Activated gamma-delta T cell treated with anti-CD3 and anti-CD28 coated beads, Interleukin-2, amount 50 U/mL, for 16 hours (primary cell): Measurements from ENCODE around the gene UBN1.
"Not testable (repeated sequence)": the region's sequence is repeated elsewhere in the genome, so short reads cannot be mapped to it uniquely, and the experiment has no call there.

Experiments used
- DNase-seq: peaks from one replicate; pipeline ENCODE4 v3.0.0-alpha.2; 2020; ENCODE audit warnings: low read depth

UBN1 gene

DNA sequence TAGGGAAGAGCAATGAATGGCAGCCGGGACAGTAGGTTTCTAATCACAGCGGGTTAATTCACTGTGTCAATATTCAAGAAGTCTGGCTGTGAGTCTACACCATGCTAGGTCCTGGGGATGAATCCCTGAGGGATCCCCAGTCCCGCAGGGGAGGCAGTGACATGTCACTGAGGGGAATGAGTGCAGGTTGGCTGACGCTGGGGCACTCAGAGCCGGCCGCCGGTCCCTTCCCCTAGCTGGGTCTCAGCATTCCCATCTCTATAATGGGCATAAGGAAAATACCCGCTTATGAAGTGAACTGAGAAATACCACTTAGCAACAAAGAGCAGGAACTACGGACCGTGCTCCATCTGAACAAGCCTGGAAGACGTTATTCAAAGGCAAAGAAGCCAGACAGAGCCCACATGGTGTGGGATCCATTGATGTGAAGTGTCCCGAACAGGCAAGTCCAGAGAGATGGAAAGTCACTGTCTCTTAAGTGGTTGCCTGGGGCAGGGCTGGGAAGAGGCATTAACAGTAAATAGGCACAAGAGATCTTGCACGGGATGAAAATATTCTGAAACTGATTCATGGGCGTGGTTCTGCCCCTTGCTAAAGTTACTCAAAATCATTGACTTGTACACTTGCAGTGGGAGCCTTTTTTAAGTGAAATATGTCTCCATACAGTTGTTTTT lies 57.8 kb downstream of the UBN1 start:
- DNase-seq, result no peak

DNA sequence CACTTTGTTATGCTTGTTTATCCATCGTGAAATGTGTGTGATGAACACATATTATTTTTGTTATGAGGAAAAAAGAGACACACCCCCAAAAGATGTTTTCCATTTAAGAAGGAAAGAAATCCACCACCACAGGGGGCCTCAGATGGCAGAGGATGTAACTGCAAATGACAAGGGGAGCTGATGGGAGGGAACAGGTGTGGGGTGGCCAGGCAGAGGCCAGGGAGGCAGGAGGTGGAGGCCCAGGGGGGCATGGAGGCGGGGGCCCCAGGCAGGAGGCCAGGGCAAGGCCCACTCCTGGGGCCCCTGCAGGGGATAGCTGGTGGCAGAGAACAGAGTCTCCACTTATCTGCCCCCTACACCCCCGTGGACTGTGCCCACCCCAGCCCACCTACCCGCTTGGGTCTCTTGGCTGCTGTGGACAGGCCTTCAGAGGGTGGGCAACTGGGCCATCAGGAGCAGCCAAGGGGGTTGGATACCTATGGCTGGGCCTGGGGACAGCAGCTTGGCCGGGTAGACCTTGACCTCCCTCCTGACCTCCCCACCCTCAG lies 61.6 kb downstream of the UBN1 start:
- DNase-seq, result no peak

DNA sequence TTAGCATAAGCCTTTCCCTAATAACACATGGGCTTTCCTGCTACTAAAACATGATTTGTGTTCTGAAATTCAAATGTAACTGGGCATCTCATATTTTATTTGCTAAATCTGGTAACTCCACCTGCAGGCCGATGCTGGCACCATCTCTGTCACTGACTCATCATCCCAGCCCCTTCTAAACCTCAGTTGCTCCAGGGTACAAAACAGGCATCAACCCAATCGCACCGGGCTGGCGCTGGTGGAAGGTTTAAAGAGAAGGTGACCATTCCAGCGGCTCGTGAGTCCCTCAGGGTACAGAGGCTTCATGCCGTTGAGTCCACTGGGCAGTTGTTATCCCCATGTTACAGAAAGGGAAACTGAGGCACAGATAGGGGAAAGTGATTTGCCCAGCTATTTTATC lies 62.5 kb downstream of the UBN1 start:
- no peak for DNase-seq

GRCh38 chr16:4910828-4911227 lies 63.5 kb downstream of the UBN1 start:
- no peak for DNase-seq

DNA sequence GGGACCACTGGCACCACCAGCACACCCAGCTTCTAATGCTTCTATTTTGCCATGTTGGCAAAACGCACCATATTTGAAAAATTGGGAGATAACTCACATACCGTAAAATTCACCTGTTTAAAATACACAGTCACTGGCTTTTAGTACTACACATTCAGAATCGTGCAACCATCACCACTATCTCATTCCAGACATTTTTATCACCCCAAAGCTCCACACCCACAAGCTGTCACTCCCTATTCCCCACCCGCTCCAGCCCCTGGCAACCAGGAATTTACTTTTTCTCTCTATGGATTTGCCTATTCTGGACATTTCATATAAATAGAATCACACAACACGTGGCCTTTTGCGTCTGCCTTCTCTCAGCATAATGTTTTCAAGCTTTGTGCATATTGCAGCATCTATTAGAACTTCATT lies 64.7 kb downstream of the UBN1 start:
- no peak for DNase-seq

- DNase-seq, result no peak
Measured at GRCh38 chr16:4913130-4913773, 66.0 kb downstream of the UBN1 start.

GRCh38 chr16:4913774-4914525 lies 66.7 kb downstream of the UBN1 start:
- DNase-seq, result no peak

- no peak for DNase-seq
Measured at GRCh38 chr16:4914528-4915225, 67.4 kb downstream of the UBN1 start.

- no peak for DNase-seq
Measured at GRCh38 chr16:4915226-4915761, 68.0 kb downstream of the UBN1 start.

DNA sequence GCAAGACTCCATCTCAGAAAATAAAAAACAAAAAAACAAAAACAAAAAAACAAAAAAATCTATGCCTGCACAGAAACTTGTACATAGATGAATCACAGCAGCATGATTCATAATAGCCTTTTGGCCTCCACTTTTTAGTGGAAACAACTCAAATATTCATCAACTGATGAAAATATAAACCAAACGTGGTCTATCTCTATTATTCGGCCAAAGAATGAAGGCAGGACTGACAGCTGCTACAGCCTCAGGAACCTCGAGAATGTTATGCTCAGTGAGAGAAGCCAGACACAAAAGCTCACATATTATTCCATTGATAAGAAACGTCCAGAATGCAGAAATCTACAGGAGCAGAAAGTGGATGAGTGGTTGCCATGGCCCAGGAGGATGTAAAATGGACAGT lies 69.8 kb downstream of the UBN1 start:
- DNase-seq, result no peak

- no peak for DNase-seq
Measured at GRCh38 chr16:4918781-4919251, 71.5 kb downstream of the UBN1 start.

GRCh38 chr16:4920826-4921225 lies 73.5 kb downstream of the UBN1 start:
- no peak for DNase-seq

- DNase-seq, result no peak
Measured at GRCh38 chr16:4922721-4923342, 75.6 kb downstream of the UBN1 start.

DNA sequence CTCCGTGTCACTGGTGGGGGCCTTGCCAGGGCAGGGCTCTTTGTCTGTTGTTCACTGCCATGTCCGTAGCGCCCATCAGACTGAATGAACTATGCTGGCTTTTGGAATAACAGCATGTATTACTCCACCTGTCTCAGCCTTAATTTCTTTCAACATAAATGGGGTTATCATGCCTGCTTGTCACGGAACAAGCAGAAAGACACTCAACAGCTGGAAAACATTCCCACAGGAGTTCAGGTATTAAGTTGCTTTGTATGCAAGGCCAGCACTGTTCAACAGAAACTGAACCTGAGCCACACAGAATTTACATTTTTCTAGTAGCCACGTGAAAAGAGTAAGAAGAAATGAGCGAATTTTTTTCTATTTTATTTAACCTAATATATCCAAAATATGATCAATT lies 76.6 kb downstream of the UBN1 start:
- no peak for DNase-seq

DNA sequence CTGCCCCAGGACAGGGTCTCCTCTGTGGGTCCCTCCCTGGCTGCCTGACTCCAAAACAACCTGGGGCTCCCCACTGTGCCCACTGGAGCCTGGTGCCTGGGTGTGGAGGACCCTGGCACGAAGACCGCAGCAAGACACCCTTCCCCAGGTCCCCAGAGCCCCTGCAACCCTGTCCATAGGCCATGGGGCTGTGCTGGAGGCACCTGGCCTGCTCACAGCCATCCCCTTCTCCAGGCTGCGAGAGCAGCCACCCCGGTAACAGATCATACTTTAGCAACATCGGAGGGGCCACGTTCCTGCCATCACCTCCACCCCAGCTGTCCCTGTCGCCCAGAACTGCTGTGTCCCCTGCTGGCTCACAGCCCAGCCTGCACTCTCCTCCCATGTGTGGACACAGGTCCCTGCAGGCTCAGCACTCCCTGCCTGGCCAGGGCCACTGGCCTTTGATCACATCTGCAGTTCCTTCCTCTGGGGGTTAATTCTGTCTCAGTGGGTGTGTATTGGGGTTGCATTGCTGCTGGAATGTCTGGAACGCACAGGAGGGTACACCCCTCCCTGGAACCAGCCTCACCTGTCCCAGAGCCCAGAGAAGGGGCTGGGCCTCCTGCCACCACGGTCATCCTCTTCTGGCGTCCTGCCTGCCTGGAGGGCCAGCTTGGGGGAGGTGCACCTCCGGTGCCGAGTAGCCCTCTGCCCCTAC lies 77.5 kb downstream of the UBN1 start:
- DNase-seq, result no peak

DNA sequence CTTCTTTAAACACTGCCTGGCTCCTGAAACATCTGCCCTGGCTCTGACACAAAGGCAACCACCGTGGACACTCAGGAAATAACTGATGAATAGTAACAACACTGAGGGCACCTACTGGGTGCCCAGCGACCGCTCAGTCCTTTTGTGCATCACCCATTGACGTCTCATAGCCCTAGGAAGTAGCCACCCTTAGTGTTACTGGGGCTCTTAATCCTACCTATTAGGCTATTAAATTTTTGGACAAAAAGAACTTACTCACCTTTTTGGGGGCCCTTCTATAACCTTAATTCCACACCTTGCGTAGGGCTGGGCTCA lies 78.0 kb downstream of the UBN1 start:
- no peak for DNase-seq

- DNase-seq, result no peak
Measured at GRCh38 chr16:4925791-4926190, 78.5 kb downstream of the UBN1 start.

- no peak for DNase-seq
Measured at GRCh38 chr16:4926928-4927327, 79.6 kb downstream of the UBN1 start.

DNA sequence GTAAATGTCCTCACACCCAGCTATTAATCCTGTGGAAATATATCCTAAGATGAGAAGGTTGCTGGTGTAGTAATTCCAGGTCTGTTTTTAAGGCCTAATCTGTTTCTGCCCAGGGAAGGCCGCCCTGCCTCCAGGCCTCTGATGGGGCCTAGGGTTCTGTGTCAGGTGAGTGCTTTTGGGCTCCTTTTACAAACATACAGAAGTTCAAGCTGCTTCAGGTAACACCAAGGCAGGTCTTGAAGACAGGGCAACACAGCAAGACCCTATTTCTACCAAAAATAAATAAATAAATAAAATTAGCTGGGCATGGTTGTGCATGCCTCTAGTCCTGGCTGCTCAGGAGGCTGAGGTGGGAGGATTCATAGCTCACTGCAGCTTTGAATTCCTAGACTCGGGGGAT lies 80.4 kb downstream of the UBN1 start:
- no peak for DNase-seq

DNA sequence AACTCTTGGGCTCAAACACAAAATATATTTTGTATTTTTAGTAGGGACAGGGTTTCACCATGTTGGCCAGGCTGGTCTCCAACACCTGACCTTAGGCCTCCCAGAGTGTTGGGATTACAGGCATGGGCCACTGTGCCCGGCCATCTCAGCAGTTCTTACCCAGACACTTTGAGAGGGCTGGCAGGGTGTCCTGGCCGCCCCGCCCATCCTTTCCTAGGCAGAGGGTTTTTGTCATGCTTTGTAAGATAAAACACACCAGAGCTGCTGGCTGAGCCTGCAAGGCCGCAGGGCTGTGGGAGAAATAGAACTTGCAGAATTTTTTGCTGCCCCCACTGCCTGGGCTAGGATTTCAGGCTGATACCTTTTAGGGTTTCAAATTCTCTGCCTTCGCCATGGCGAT lies 80.9 kb downstream of the UBN1 start:
- no peak for DNase-seq

- not testable (repeated sequence) for DNase-seq
Measured at GRCh38 chr16:4929619-4930018, 82.3 kb downstream of the UBN1 start.
